HG02981 (cell line): ENCODE data around the gene GNAL.
A peak's percentile ranks its signal among the peaks of the same experiment; 100 is the strongest.
"Not testable (repeated sequence)": the region's sequence is repeated elsewhere in the genome, so short reads cannot be mapped to it uniquely, and the experiment has no call there.

ENCODE experiments used
- ATAC-seq: cut with Tn5 transposase; IDR thresholded peaks from one replicate; pipeline ENCODE4 v1.9.1; 2021; ENCODE audit warnings: mild to moderate bottlenecking, moderate library complexity; ENCODE audit not compliant: unreplicated experiment

Gene GNAL

GRCh38 chr18:11688972-11689668 lies at the start of gene GNAL:
TSS of gene GNAL (plus strand) at chr18:11689264. CDS start at chr18:11689564, 300 bp downstream.
- peak; percentile 67 for ATAC-seq

- ATAC-seq, result not testable (repeated sequence)
These were observed 41.8 kb upstream of the GNAL start for GRCh38 chr18:11647310-11647709.

- ATAC-seq, result not testable (repeated sequence)
These were observed 41.3 kb upstream of the GNAL start for GRCh38 chr18:11647804-11648203.

- no peak for ATAC-seq
These were observed 39.2 kb upstream of the GNAL start for GRCh38 chr18:11649839-11650238.

- ATAC-seq, result no peak
These were observed 37.2 kb upstream of the GNAL start for GRCh38 chr18:11651899-11652298.

- ATAC-seq, result no peak
These were observed 35.5 kb upstream of the GNAL start for GRCh38 chr18:11653521-11653920.

- no peak for ATAC-seq
These were observed 34.1 kb upstream of the GNAL start for GRCh38 chr18:11654736-11655605.

- no peak for ATAC-seq
These were observed 33.5 kb upstream of the GNAL start for GRCh38 chr18:11655606-11655932.

GRCh38 chr18:11657152-11657551 lies 31.9 kb upstream of the GNAL start:
- no peak for ATAC-seq

- ATAC-seq, result no peak
These were observed 31.5 kb upstream of the GNAL start for GRCh38 chr18:11657554-11657953.

- ATAC-seq, result no peak
These were observed 31.0 kb upstream of the GNAL start for GRCh38 chr18:11658019-11658418.

GRCh38 chr18:11658989-11659388 lies 30.1 kb upstream of the GNAL start:
- ATAC-seq, result no peak

GRCh38 chr18:11660691-11661090 lies 28.4 kb upstream of the GNAL start:
- ATAC-seq, result no peak

- ATAC-seq, result no peak
These were observed 27.6 kb upstream of the GNAL start for GRCh38 chr18:11661430-11661829.

GRCh38 chr18:11663439-11664029 lies 25.5 kb upstream of the GNAL start:
- ATAC-seq, result no peak

GRCh38 chr18:11664286-11664685 lies 24.8 kb upstream of the GNAL start:
- no peak for ATAC-seq

GRCh38 chr18:11665146-11665545 lies 23.9 kb upstream of the GNAL start:
- no peak for ATAC-seq

- no peak for ATAC-seq
These were observed 23.5 kb upstream of the GNAL start for GRCh38 chr18:11665587-11665986.

- no peak for ATAC-seq
These were observed 22.9 kb upstream of the GNAL start for GRCh38 chr18:11666176-11666575.

- no peak for ATAC-seq
These were observed 22.2 kb upstream of the GNAL start for GRCh38 chr18:11666831-11667230.

- ATAC-seq, result no peak
These were observed 21.5 kb upstream of the GNAL start for GRCh38 chr18:11667578-11667977.
